A549 (cell line): ENCODE measurements around the gene SPRYD4. TPM values are rescaled to one million over a fixed set of nuclear protein-coding genes. Genes with fewer than 3 reads are reported as not detected.

Experiments
- ATAC-seq, 2 experiments: fragments of 200-7000 bp in 1 of 2; fragments of >200 bp in 1 of 2; cut with Nextera tagmentation in 1 of 2; cut with Tn5 transposase in 1 of 2; 3 replicates each; pipeline versions ENCODE4 v1.8.0 to v1.9.1; 2018 to 2020; ENCODE audit warnings: mild to moderate bottlenecking in 1 of 2, moderate library complexity in 1 of 2
- CTCF ChIA-PET: fragments of 300-600 bp; sonication (Branson Sonifier 250); formaldehyde crosslinking; extraction: SDS; loops from one replicate; lab custom pipeline; 2021; ENCODE audit warnings: antibody characterized with exemption, inconsistent platforms; lab: Yijun Ruan, JAX
- POLR2A ChIA-PET: fragments of 350-600 bp; formaldehyde crosslinking; extraction: SDS; loops from one replicate; lab custom pipeline; 2021; ENCODE audit warnings: antibody characterized with exemption, inconsistent platforms; lab: Yijun Ruan, JAX
- DNase-seq, 2 experiments: peaks; one replicate each; pipeline versions ENCODE4 v3.0.0 to v3.0.0-alpha.2; 2011 to 2016; ENCODE audit warnings: low read depth in 1 of 2, low spot score in 1 of 2
- FAIRE-seq: peaks from 2 replicates; lab custom pipeline; 2011; peaks lifted over from hg19 to GRCh38; lab: Jason Lieb, UNC
- H3K27ac ChIP-seq, 2 experiments: fragments of >200 bp; sonication (Bioruptor Twin); formaldehyde crosslinking; 3 replicates each; pipeline ENCODE4 v1.5.1; 2016 to 2017
- H3K4me1 ChIP-seq: fragments of >200 bp; sonication (Bioruptor Twin); formaldehyde crosslinking; 3 replicates; pipeline ENCODE4 v1.6.1; 2016
- H3K4me2 ChIP-seq: fragments of >200 bp; sonication (Bioruptor Twin); formaldehyde crosslinking; 3 replicates; pipeline ENCODE4 v1.6.1; 2016
- H3K4me3 ChIP-seq: fragments of >200 bp; sonication (Bioruptor Twin); formaldehyde crosslinking; 3 replicates; pipeline ENCODE4 v1.5.1; 2016
- H3K9me3 ChIP-seq: fragments of >200 bp; sonication (Bioruptor Twin); formaldehyde crosslinking; 3 replicates; pipeline ENCODE4 v1.6.1; 2016
- BCL3 ChIP-seq: fragments of >200 bp; sonication (Bioruptor Twin); formaldehyde crosslinking; IDR thresholded peaks from 3 replicates; pipeline ENCODE4 v1.6.1; 2016
- BHLHE40 ChIP-seq: IDR thresholded peaks from 2 replicates; pipeline ENCODE4 v1.6.1; 2012; ENCODE audit warnings: low read depth, low read length, inconsistent platforms
- CBX8 ChIP-seq: fragments of 200-600 bp; sonication (generic); IDR thresholded peaks from 2 replicates; pipeline ENCODE4 v1.6.1; 2016
- CEBPB ChIP-seq, 2 experiments: fragments of >200 bp in 1 of 2; sonication (Bioruptor Twin) in 1 of 2; formaldehyde crosslinking in 1 of 2; IDR thresholded peaks; 2 replicates each; pipeline ENCODE4 v1.6.1; 2012 to 2016
- EP300 ChIP-seq, 2 experiments: fragments of >200 bp; sonication (Bioruptor Twin); formaldehyde crosslinking; IDR thresholded peaks; 2 replicates in 1 of 2; 3 replicates in 1 of 2; pipeline ENCODE4 v1.6.1; 2016 to 2017
- FOSB ChIP-seq: fragments of 250-450 bp; sonication (Bioruptor Pico); IDR thresholded peaks from 2 replicates; pipeline ENCODE4 v1.5.0; 2020; ENCODE audit warnings: mild to moderate bottlenecking, moderate library complexity
- FOXS1 ChIP-seq: fragments of 250-450 bp; sonication (Bioruptor Pico); IDR thresholded peaks from 2 replicates; pipeline ENCODE4 v1.5.0; 2020; ENCODE audit warnings: mild to moderate bottlenecking, moderate library complexity
- GATA3 ChIP-seq: IDR thresholded peaks from 2 replicates; pipeline ENCODE4 v1.6.1; 2012; ENCODE audit warnings: borderline replicate concordance
- HOXB5 ChIP-seq: fragments of 250-450 bp; sonication (Bioruptor Pico); IDR thresholded peaks from 2 replicates; pipeline ENCODE4 v1.5.0; 2020; ENCODE audit warnings: mild to moderate bottlenecking, moderate library complexity
- JUN ChIP-seq, 2 experiments: fragments of >200 bp; sonication (Bioruptor Twin); formaldehyde crosslinking; IDR thresholded peaks; 2 replicates in 1 of 2; 3 replicates in 1 of 2; pipeline ENCODE4 v1.6.1; 2016 to 2017
- MAZ ChIP-seq: fragments of 150-350 bp; IDR thresholded peaks from 2 replicates; pipeline ENCODE4 v1.6.1; 2014; ENCODE audit warnings: antibody characterized with exemption, low read depth, low read length, borderline replicate concordance
- PBX3 ChIP-seq: IDR thresholded peaks from 2 replicates; pipeline ENCODE4 v1.6.1; 2012
- PHF8 ChIP-seq: fragments of 200-600 bp; sonication (generic); IDR thresholded peaks from 2 replicates; pipeline ENCODE4 v1.6.1; 2016; ENCODE audit warnings: low read depth, mild to moderate bottlenecking, antibody characterized with exemption, moderate library complexity, borderline replicate concordance
- POLR2A ChIP-seq: IDR thresholded peaks from 2 replicates; pipeline ENCODE4 v1.6.1; 2012; ENCODE audit warnings: mild to moderate bottlenecking, low read length
- POLR2AphosphoS2 ChIP-seq: conservative IDR thresholded peaks from 2 replicates; pipeline ENCODE4 v1.6.1; 2012; ENCODE audit warnings: low read length, improper control_type of control experiment, inconsistent platforms
- RAD21 ChIP-seq, 2 experiments: fragments of >200 bp in 1 of 2; sonication (Bioruptor Twin) in 1 of 2; formaldehyde crosslinking in 1 of 2; IDR thresholded peaks in 1 of 2; conservative IDR thresholded peaks in 1 of 2; 2 replicates in 1 of 2; 3 replicates in 1 of 2; pipeline ENCODE4 v1.6.1; 2012 to 2018; ENCODE audit warnings: inconsistent platforms in 1 of 2
- RARB ChIP-seq: fragments of 250-450 bp; sonication (Bioruptor Pico); IDR thresholded peaks from 2 replicates; pipeline ENCODE4 v1.8.0; 2021; ENCODE audit warnings: mild to moderate bottlenecking, moderate library complexity
- RCOR1 ChIP-seq: fragments of 150-350 bp; IDR thresholded peaks from 2 replicates; pipeline ENCODE4 v1.6.1; 2014; ENCODE audit warnings: antibody characterized with exemption, low read length, low read depth
- RNF2 ChIP-seq: fragments of 200-600 bp; sonication (generic); IDR thresholded peaks from 2 replicates; pipeline ENCODE4 v1.6.1; 2016; ENCODE audit warnings: low read depth, mild to moderate bottlenecking, antibody characterized with exemption, moderate library complexity, borderline replicate concordance
- SREBF2 ChIP-seq: fragments of 450-650 bp; IDR thresholded peaks from 2 replicates; pipeline ENCODE4 v1.6.1; 2014; ENCODE audit warnings: mild to moderate bottlenecking, moderate library complexity
- TFCP2L1 ChIP-seq: fragments of 250-450 bp; sonication (Bioruptor Pico); IDR thresholded peaks from 2 replicates; pipeline ENCODE4 v1.5.0; 2021; ENCODE audit warnings: mild to moderate bottlenecking
- ZC3H11A ChIP-seq: fragments of 450-650 bp; IDR thresholded peaks from 2 replicates; pipeline ENCODE4 v1.6.1; 2014; ENCODE audit warnings: antibody characterized with exemption, mild to moderate bottlenecking
- ZFP36 ChIP-seq: fragments of 450-650 bp; IDR thresholded peaks from 2 replicates; pipeline ENCODE4 v1.6.1; 2014; ENCODE audit warnings: borderline replicate concordance; ENCODE audit not compliant: partially characterized antibody
- ZNF302 ChIP-seq: fragments of 250-450 bp; sonication (Bioruptor Pico); IDR thresholded peaks from 2 replicates; pipeline ENCODE4 v1.9.0; 2021; ENCODE audit warnings: inconsistent platforms, mild to moderate bottlenecking, moderate library complexity
- WGBS: methylation state at CpG from one replicate; pipeline ENCODE4 v1.1.6; 2017; ENCODE audit errors: missing lambda C conversion rate; 5-methylcytosine and 5-hydroxymethylcytosine counted together
- polyA minus RNA-seq: library from RNA; depleted of rRNA, polyadenylated mRNA; stranded (reverse); fragments of >200 nt; gene quantifications from 2 replicates; pipeline ENCODE4 v1.2.3, GENCODE V29; 2011; rRNA and poly(A)+ RNA removed
- polyA plus RNA-seq, 4 experiments: library from polyadenylated mRNA; depleted of rRNA in 3 of 4; stranded (reverse); fragments of >200 nt; fragmentation: RNase III in 1 of 4; extraction: RNeasy Plus Mini Kit Qiagen cat#74134 plus additional on column Dnase treatment in 1 of 4; gene quantifications; 2 replicates in 3 of 4; 3 replicates in 1 of 4; pipeline ENCODE4 v1.2.3, GENCODE V29; 2011 to 2017
- TF ChIP-seq, protein P1 (sequence below): fragments of 250-450 bp; sonication (Bioruptor Pico); IDR thresholded peaks from 2 replicates; pipeline ENCODE4 v1.5.0; 2020; ENCODE audit warnings: low read depth, mild to moderate bottlenecking, moderate library complexity
- TF ChIP-seq, protein P2 (sequence below): fragments of 150-350 bp; IDR thresholded peaks from 2 replicates; pipeline ENCODE4 v1.6.1; 2014; ENCODE audit warnings: low read depth, mild to moderate bottlenecking, low read length
- TF ChIP-seq, protein P3 (sequence below): IDR thresholded peaks from 2 replicates; pipeline ENCODE4 v1.6.1; 2012
- TF ChIP-seq, protein P4 (sequence below): fragments of 200-600 bp; sonication (generic); IDR thresholded peaks from 2 replicates; pipeline ENCODE4 v1.6.1; 2016; ENCODE audit warnings: antibody characterized with exemption, mild to moderate bottlenecking, moderate library complexity

Gene SPRYD4
- polyA plus RNA-seq (2011; rRNA removed) (3.5 and 3.8 TPM in 2 replicates), polyA plus RNA-seq (2017; fragmentation: RNase III; extraction: RNeasy Plus Mini Kit Qiagen cat#74134 plus additional on column Dnase treatment) (2.1 to 2.2 TPM (median 2.1 TPM) in 3 replicates), polyA minus RNA-seq (5.5 and 5.8 TPM in 2 replicates)
- 3.2 and 3.4 TPM in 2 replicates for polyA plus RNA-seq (2012; cell fraction: cytosol; rRNA removed)
- 3.2 and 4.3 TPM in 2 replicates for polyA plus RNA-seq (2012; cell fraction: nucleus; rRNA removed)

GRCh38 chr12:56468216-56469006 is at the start of gene SPRYD4:
Gene SPRYD4, plus strand, starts transcription at chr12:56468578. Its CDS starts 14 bp downstream, at chr12:56468592.
- no peaks in the 10 kb centered on the region for H3K9me3 ChIP-seq
- CTCF ChIA-PET = interaction anchor here (0.7 to 2.1 kb wide), 11 partner anchors 8 to 279 kb away, joined by 3 to 6 read pairs (median 4); partner anchors contain the start of gene SMARCC2
- H3K4me3 ChIP-seq = peak within 1 kb of the TSS; percentile 90
- H3K27ac ChIP-seq = peak within 1 kb of the TSS; percentile 89 to 95
- WGBS = 1% methylated on average over 43 of the region's 43 CpGs
- ATAC-seq = peak; percentile 94 to 96
- peak; percentile 92 to 96 for DNase-seq
- FAIRE-seq = no peak
- POLR2A ChIA-PET = interaction anchor here (0.6 to 1.0 kb wide), 4 partner anchors 19 to 278 kb away, joined by 3 to 4 read pairs (median 4); partner anchors contain the start of genes PAN2, STAT2 and TIMELESS
- H3K4me2 ChIP-seq = peak within 1 kb of the TSS; percentile 96
- peaks cover 7% of the 10 kb centered on the region; the same call in 2 of the 3 replicates for H3K4me1 ChIP-seq
- TF ChIP-seq POLR2AphosphoS2 (no peak), BHLHE40 (no peak), PBX3 (no peak; the same call in 1 of the 2 replicates), ZNF302 (CRISPR knock-in tag) (no peak), CBX8 (no peak), ZFP36 (no peak), FOSB (CRISPR knock-in tag) (0 out of 2 replicates have a peak, but pooled peaks have one; percentile 59), GATA3 (no peak), ZC3H11A (no peak), POLR2A (peak; percentile 92), RCOR1 (no peak), BCL3 (peak; percentile 93; the same call in 2 of the 3 replicates), RARB (CRISPR knock-in tag) (no peak), EP300 (IDR thresholded peaks at IDR 0.05) (no peak), PHF8 (peak; percentile 70; the same call in 1 of the 2 replicates), SREBF2 (no peak), MAZ (no peak), RAD21 (conservative IDR thresholded peaks at IDR 0.05 in 1 of 2, IDR thresholded peaks at IDR 0.05 in 1 of 2) (0 out of 5 replicates have a peak, but pooled peaks of 1 of the 2 experiments have one; percentile 19), RNF2 (no peak), JUN (IDR thresholded peaks at IDR 0.05) (peak; percentile 88 to 95), FOXS1 (CRISPR knock-in tag) (no peak), HOXB5 (CRISPR knock-in tag) (no peak), TFCP2L1 (no peak), CEBPB (IDR thresholded peaks at IDR 0.05) (no peak)
- TF ChIP-seq, protein P1, sequence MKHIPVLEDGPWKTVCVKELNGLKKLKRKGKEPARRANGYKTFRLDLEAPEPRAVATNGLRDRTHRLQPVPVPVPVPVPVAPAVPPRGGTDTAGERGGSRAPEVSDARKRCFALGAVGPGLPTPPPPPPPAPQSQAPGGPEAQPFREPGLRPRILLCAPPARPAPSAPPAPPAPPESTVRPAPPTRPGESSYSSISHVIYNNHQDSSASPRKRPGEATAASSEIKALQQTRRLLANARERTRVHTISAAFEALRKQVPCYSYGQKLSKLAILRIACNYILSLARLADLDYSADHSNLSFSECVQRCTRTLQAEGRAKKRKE = peak; percentile 49; the same call in 1 of the 2 replicates
- TF ChIP-seq, protein P2, sequence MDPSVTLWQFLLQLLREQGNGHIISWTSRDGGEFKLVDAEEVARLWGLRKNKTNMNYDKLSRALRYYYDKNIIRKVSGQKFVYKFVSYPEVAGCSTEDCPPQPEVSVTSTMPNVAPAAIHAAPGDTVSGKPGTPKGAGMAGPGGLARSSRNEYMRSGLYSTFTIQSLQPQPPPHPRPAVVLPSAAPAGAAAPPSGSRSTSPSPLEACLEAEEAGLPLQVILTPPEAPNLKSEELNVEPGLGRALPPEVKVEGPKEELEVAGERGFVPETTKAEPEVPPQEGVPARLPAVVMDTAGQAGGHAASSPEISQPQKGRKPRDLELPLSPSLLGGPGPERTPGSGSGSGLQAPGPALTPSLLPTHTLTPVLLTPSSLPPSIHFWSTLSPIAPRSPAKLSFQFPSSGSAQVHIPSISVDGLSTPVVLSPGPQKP = no peak
- TF ChIP-seq, protein P3, sequence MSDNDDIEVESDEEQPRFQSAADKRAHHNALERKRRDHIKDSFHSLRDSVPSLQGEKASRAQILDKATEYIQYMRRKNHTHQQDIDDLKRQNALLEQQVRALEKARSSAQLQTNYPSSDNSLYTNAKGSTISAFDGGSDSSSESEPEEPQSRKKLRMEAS = peak; percentile 100
- TF ChIP-seq, protein P4, sequence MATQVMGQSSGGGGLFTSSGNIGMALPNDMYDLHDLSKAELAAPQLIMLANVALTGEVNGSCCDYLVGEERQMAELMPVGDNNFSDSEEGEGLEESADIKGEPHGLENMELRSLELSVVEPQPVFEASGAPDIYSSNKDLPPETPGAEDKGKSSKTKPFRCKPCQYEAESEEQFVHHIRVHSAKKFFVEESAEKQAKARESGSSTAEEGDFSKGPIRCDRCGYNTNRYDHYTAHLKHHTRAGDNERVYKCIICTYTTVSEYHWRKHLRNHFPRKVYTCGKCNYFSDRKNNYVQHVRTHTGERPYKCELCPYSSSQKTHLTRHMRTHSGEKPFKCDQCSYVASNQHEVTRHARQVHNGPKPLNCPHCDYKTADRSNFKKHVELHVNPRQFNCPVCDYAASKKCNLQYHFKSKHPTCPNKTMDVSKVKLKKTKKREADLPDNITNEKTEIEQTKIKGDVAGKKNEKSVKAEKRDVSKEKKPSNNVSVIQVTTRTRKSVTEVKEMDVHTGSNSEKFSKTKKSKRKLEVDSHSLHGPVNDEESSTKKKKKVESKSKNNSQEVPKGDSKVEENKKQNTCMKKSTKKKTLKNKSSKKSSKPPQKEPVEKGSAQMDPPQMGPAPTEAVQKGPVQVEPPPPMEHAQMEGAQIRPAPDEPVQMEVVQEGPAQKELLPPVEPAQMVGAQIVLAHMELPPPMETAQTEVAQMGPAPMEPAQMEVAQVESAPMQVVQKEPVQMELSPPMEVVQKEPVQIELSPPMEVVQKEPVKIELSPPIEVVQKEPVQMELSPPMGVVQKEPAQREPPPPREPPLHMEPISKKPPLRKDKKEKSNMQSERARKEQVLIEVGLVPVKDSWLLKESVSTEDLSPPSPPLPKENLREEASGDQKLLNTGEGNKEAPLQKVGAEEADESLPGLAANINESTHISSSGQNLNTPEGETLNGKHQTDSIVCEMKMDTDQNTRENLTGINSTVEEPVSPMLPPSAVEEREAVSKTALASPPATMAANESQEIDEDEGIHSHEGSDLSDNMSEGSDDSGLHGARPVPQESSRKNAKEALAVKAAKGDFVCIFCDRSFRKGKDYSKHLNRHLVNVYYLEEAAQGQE = no peak; the same call in 1 of the 2 replicates
